AG04449 (cell line): ENCODE data around the gene MTUS2.

Source experiments
- CTCF ChIA-PET: fragments of 350-600 bp; formaldehyde crosslinking; extraction: SDS; loops from one replicate; lab custom pipeline; 2021; ENCODE audit warnings: antibody characterized with exemption; lab: Yijun Ruan, JAX
- POLR2A ChIA-PET: fragments of 400-600, 350-600 bp; formaldehyde crosslinking; extraction: SDS; loops from one replicate; lab custom pipeline; 2020; ENCODE audit warnings: antibody characterized with exemption, inconsistent platforms; lab: Yijun Ruan, JAX
- DNase-seq: peaks from one replicate; pipeline ENCODE4 v3.0.0-alpha.2; 2010; ENCODE audit warnings: low read depth, low spot score
- H3K4me3 ChIP-seq: 2 replicates; pipeline ENCODE4 v1.5.1; 2011; ENCODE audit warnings: low read depth, mild to moderate bottlenecking, control low read depth, low read length
- TF ChIP-seq, protein P1 (sequence below): IDR thresholded peaks from one replicate; pipeline ENCODE4 v1.5.1; 2011; ENCODE audit warnings: mild to moderate bottlenecking, moderate library complexity, low read length, control low read depth, inconsistent platforms; ENCODE audit not compliant: insufficient read depth; ENCODE audit errors: missing control alignments

MTUS2 gene

DNA sequence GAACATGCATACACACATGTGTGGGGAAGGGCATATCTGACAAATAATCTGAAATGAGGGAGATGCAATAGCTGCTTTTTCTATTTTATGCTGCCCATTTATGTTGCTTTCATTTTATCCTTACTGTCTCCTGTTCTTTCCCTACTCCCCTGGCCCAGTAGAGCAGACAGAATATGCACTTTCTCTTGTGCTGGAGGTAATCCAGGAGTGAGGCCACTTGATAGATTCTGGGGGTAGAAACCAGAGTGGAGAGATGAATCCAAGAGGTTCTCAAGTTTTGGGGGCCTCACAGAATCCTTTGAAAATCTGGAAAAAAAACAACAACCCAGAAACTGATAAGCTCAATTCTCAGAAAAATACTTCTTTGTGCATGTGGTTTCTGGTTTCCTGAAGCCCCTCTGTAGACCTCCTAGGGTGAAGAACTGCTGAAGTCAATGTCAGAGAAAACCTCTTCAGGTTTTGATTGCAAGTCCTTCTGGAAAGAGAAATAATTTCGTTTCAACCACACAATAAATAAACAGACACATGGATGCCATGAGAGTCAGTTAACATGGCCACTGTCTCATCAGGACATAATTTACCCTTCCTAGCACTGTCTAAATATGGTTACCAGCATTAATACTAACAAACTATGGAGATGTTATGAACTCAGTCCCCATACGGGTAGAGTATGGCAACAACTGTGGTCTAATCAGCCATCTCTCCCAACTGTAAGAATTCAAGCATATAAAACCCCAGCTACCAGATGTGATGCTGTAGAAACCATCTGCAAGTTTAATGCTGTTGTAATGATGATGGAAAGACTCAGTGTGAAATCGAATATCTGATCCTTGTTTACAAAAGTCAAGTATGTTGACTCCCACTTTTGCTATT is 419.8 kb downstream of the MTUS2 start:
- ChIA-PET POLR2A (no interaction called here), CTCF (no interaction called here)
- H3K4me3 ChIP-seq = no peak overlapping the region
- no peak for DNase-seq
- TF ChIP-seq, protein P1, sequence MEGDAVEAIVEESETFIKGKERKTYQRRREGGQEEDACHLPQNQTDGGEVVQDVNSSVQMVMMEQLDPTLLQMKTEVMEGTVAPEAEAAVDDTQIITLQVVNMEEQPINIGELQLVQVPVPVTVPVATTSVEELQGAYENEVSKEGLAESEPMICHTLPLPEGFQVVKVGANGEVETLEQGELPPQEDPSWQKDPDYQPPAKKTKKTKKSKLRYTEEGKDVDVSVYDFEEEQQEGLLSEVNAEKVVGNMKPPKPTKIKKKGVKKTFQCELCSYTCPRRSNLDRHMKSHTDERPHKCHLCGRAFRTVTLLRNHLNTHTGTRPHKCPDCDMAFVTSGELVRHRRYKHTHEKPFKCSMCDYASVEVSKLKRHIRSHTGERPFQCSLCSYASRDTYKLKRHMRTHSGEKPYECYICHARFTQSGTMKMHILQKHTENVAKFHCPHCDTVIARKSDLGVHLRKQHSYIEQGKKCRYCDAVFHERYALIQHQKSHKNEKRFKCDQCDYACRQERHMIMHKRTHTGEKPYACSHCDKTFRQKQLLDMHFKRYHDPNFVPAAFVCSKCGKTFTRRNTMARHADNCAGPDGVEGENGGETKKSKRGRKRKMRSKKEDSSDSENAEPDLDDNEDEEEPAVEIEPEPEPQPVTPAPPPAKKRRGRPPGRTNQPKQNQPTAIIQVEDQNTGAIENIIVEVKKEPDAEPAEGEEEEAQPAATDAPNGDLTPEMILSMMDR = no peak

DNA sequence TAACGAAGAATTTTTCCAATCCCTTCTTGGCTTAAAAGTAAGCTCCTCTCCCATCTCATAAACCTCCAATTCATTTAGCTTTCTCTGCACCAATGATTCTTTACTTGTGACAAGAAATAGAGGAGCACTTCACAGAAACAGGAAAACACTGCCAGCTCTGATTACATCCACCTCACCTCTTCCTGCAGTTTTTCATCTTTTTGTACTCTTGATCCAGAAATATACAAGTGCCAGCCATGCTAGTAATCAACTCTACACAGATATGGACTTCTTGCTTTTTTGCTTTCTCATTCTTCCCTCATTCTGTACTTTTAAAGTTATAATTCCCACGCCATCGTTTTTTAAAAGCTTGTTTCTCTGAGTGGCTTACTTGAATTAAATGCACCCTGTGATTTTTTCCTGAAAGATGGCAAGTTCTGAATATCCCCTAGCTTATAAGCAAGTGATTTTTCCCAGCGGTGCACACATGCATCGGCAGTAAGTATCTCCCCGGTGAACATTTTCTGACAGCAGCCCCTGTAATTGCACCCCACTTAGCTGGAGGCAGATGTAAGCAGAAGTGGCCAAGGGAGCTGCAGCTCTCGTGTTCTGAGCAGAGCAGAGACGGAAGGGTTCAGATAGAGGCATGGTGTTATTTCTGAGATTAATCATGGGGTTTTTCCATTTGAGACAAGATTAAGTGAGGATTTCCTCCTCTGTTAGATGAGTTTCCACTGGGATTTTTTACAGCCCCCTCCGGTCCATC is 434.7 kb downstream of the MTUS2 start:
- H3K4me3 ChIP-seq = no peak overlapping the region
- TF ChIP-seq, protein P1 = no peak
- DNase-seq = no peak
- CTCF ChIA-PET = no interaction called here
- POLR2A ChIA-PET = no interaction called here

GRCh38 chr13:29255567-29255966 is 435.4 kb downstream of the MTUS2 start:
- POLR2A ChIA-PET = no interaction called here
- CTCF ChIA-PET = no interaction called here

DNA sequence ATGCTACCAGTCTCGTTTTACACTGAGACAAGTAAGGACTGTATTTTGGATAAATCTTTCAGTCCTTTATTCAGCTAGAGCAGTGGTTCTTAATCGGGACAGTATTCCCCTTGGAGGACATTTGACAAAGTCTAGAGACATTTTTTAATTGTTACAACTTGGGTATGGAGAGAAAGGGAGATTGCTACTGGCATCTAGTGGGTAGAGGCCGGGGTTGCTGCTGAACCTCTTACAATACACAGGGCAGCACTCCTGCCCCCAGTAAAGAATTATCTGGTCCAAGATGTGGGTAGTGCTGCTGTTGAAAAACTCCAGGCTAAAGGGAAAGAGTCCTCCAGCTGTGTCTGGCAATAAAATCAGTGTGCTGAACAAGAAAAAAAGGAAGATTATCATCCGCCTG is 440.5 kb downstream of the MTUS2 start:
- POLR2A ChIA-PET = no interaction called here
- TF ChIP-seq, protein P1 = no peak
- no peak for DNase-seq
- CTCF ChIA-PET = no interaction called here
- H3K4me3 ChIP-seq = no peak overlapping the region

More at GRCh38 chr13:29255567-29255966, 435.4 kb downstream of the MTUS2 start:
- TF ChIP-seq, protein P1 = no peak
- no peak overlapping the region for H3K4me3 ChIP-seq
- no peak for DNase-seq

DNA sequence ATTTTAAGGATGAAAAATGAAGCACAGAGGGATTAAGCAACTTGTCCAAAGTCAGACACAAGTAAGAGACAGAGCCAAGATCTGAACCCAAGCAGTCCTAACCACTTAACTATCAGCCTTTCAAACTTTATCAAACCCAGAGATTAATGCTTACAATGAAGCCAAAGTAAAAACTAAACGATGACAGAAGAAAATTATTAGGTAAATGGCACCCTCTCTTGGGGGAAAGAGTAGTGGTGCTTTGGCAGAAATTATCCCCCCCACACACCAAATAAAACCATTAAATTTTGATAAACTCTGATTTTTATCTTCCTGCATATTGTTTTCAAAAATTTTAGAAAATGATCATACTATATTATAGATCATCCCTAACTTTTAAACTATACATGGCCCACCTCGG is 446.1 kb downstream of the MTUS2 start:
- TF ChIP-seq, protein P1 = no peak
- DNase-seq = no peak
- no peak overlapping the region for H3K4me3 ChIP-seq
- ChIA-PET POLR2A (no interaction called here), CTCF (no interaction called here)
